Hematopoietic multipotent progenitor cell treated with erythropoietin and hydrocortisone succinate and interleukin-3 and kit ligand, for 15 days (in vitro differentiated cells): ENCODE measurements around the gene GPRC6A.
A peak's percentile ranks its signal among the peaks of the same experiment; 100 is the strongest.

Experiments used
- DNase-seq: peaks from one replicate; pipeline ENCODE4 v3.0.0-alpha.2; 2015; ENCODE audit warnings: low spot score

GPRC6A gene

GRCh38 chr6:116783852-116784251 lies 45.0 kb downstream of the GPRC6A start:
- no peak for DNase-seq

- peak; percentile 20 for DNase-seq
Observed at GRCh38 chr6:116779573-116780164, 49.2 kb downstream of the GPRC6A start.

GRCh38 chr6:116773886-116774285 lies 55.0 kb downstream of the GPRC6A start:
- DNase-seq = no peak

- DNase-seq = no peak
Observed at GRCh38 chr6:116772450-116772849, 56.4 kb downstream of the GPRC6A start.

GRCh38 chr6:116767715-116768114 lies 61.2 kb downstream of the GPRC6A start:
- no peak for DNase-seq

- no peak for DNase-seq
Observed at GRCh38 chr6:116766506-116767176, 62.2 kb downstream of the GPRC6A start.

- no peak for DNase-seq
Observed at GRCh38 chr6:116764961-116765841, 63.7 kb downstream of the GPRC6A start, which contains the start of gene FAM162B. TSS of gene FAM162B (minus strand) at chr6:116765719. CDS start at chr6:116765576, 143 bp downstream.

- no peak for DNase-seq
Observed at GRCh38 chr6:116764629-116764960, 64.3 kb downstream of the GPRC6A start.

- no peak for DNase-seq
Observed at GRCh38 chr6:116763906-116764628, 64.8 kb downstream of the GPRC6A start.

GRCh38 chr6:116763048-116763447 lies 65.8 kb downstream of the GPRC6A start:
- no peak for DNase-seq

GRCh38 chr6:116762235-116762634 lies 66.6 kb downstream of the GPRC6A start:
- DNase-seq = no peak

- DNase-seq = no peak
Observed at GRCh38 chr6:116761779-116762178, 67.1 kb downstream of the GPRC6A start.

- DNase-seq = no peak
Observed at GRCh38 chr6:116745176-116745575, 83.7 kb downstream of the GPRC6A start.
